ENCODE measurements around the gene TUBB4B.

TUBB4B gene

GRCh38 chr9:137221095-137221505 lies 20.0 kb upstream of the TUBB4B start:
- Histone ChIP-seq H3K4me3 (ENCODE audit: low read length in 2 of 2) (peak overlapping the region in 1 of 2 donors; percentile 57), H3K4me1 (ENCODE audit: control insufficient read depth, insufficient read depth, low read length) (peaks cover 20% of the 10 kb centered on the region), H3K27ac (ENCODE audit: low read length) (no peak overlapping the region), H3K27me3 (ENCODE audit: control insufficient read depth in 1 of 2, insufficient read depth in 2 of 2, low read length in 2 of 2) (no peaks in the 10 kb centered on the region), H3K36me3 (ENCODE audit: control insufficient read depth in 2 of 2, insufficient read depth in 2 of 2, low read length in 2 of 2) (no peaks in the 10 kb centered on the region), H3K9me3 (ENCODE audit: control insufficient read depth in 2 of 2, low read length in 2 of 2) (no peaks in the 10 kb centered on the region), H3K9ac (ENCODE audit: low read length in 2 of 2) (no peak overlapping the region)

- Histone ChIP-seq H3K27ac (ENCODE audit: low read length) (no peak overlapping the region), H3K4me1 (ENCODE audit: control insufficient read depth, insufficient read depth, low read length) (peaks cover 20% of the 10 kb centered on the region), H3K27me3 (ENCODE audit: control insufficient read depth in 1 of 2, insufficient read depth in 2 of 2, low read length in 2 of 2) (no peaks in the 10 kb centered on the region), H3K9ac (ENCODE audit: low read length in 2 of 2) (no peak overlapping the region), H3K36me3 (ENCODE audit: control insufficient read depth in 2 of 2, insufficient read depth in 2 of 2, low read length in 2 of 2) (no peaks in the 10 kb centered on the region), H3K9me3 (ENCODE audit: control insufficient read depth in 2 of 2, low read length in 2 of 2) (no peaks in the 10 kb centered on the region), H3K4me3 (ENCODE audit: low read length in 2 of 2) (peak overlapping the region in 1 of 2 donors; percentile 57)
Measured at GRCh38 chr9:137221506-137222111, 19.5 kb upstream of the TUBB4B start.

- Histone ChIP-seq H3K9me3 (ENCODE audit: control insufficient read depth in 2 of 2, low read length in 2 of 2) (no peaks in the 10 kb centered on the region), H3K4me3 (ENCODE audit: low read length in 2 of 2) (peak within 1 kb of the TSS; percentile 76 to 78), H3K4me1 (ENCODE audit: control insufficient read depth, insufficient read depth, low read length) (peaks cover 21% of the 10 kb centered on the region), H3K9ac (ENCODE audit: low read length in 2 of 2) (peak within 1 kb of the TSS; percentile 72 to 81), H3K36me3 (ENCODE audit: control insufficient read depth in 2 of 2, insufficient read depth in 2 of 2, low read length in 2 of 2) (no peaks in the 10 kb centered on the region), H3K27me3 (ENCODE audit: control insufficient read depth in 1 of 2, insufficient read depth in 2 of 2, low read length in 2 of 2) (peaks cover 3 to 5% of the 10 kb centered on the region in 2 donors), H3K27ac (ENCODE audit: low read length) (peak within 1 kb of the TSS; percentile 80)
Measured at GRCh38 chr9:137222190-137223077, 18.7 kb upstream of the TUBB4B start, which contains the start of gene RNF208. TSS of gene RNF208 (minus strand) at chr9:137222240. CDS start at chr9:137221212, 1,028 bp downstream.

GRCh38 chr9:137223078-137223970 lies 17.8 kb upstream of the TUBB4B start:
- peak overlapping the region; percentile 86 to 93 for H3K9ac ChIP-seq (ENCODE audit: low read length in 2 of 2)
- H3K27me3 ChIP-seq (ENCODE audit: control insufficient read depth in 1 of 2, insufficient read depth in 2 of 2, low read length in 2 of 2) = peaks cover 5 to 7% of the 10 kb centered on the region in 2 donors
- no peaks in the 10 kb centered on the region for H3K9me3 ChIP-seq (ENCODE audit: control insufficient read depth in 2 of 2, low read length in 2 of 2)
- H3K27ac ChIP-seq (ENCODE audit: low read length) = peak overlapping the region; percentile 85
- H3K4me1 ChIP-seq (ENCODE audit: control insufficient read depth, insufficient read depth, low read length) = peaks cover 23% of the 10 kb centered on the region
- H3K36me3 ChIP-seq (ENCODE audit: control insufficient read depth in 2 of 2, insufficient read depth in 2 of 2, low read length in 2 of 2) = no peaks in the 10 kb centered on the region
- H3K4me3 ChIP-seq (ENCODE audit: low read length in 2 of 2) = peak overlapping the region; percentile 83 to 88

- Histone ChIP-seq H3K4me1 (ENCODE audit: control insufficient read depth, insufficient read depth, low read length) (peaks cover 23% of the 10 kb centered on the region), H3K9ac (ENCODE audit: low read length in 2 of 2) (peak within 1 kb of the TSS; percentile 86 to 93), H3K4me3 (ENCODE audit: low read length in 2 of 2) (peak within 1 kb of the TSS; percentile 83 to 88), H3K9me3 (ENCODE audit: control insufficient read depth in 2 of 2, low read length in 2 of 2) (no peaks in the 10 kb centered on the region), H3K36me3 (ENCODE audit: control insufficient read depth in 2 of 2, insufficient read depth in 2 of 2, low read length in 2 of 2) (no peaks in the 10 kb centered on the region), H3K27me3 (ENCODE audit: control insufficient read depth in 1 of 2, insufficient read depth in 2 of 2, low read length in 2 of 2) (peaks cover 20 to 23% of the 10 kb centered on the region in 2 donors), H3K27ac (ENCODE audit: low read length) (peak within 1 kb of the TSS; percentile 85)
Measured at GRCh38 chr9:137224830-137225694, 16.0 kb upstream of the TUBB4B start, which contains the start of gene CYSRT1. TSS of gene CYSRT1 (plus strand) at chr9:137225174. CDS start at chr9:137225622, 448 bp downstream.

- no peak overlapping the region for H3K27ac ChIP-seq (ENCODE audit: low read length)
- H3K9me3 ChIP-seq (ENCODE audit: control insufficient read depth in 2 of 2, low read length in 2 of 2) = no peaks in the 10 kb centered on the region
- H3K9ac ChIP-seq (ENCODE audit: low read length in 2 of 2) = no peak overlapping the region
- H3K4me3 ChIP-seq (ENCODE audit: low read length in 2 of 2) = no peak overlapping the region
- H3K36me3 ChIP-seq (ENCODE audit: control insufficient read depth in 2 of 2, insufficient read depth in 2 of 2, low read length in 2 of 2) = no peaks in the 10 kb centered on the region
- peaks cover 22 to 30% of the 10 kb centered on the region in 2 donors for H3K27me3 ChIP-seq (ENCODE audit: control insufficient read depth in 1 of 2, insufficient read depth in 2 of 2, low read length in 2 of 2)
- H3K4me1 ChIP-seq (ENCODE audit: control insufficient read depth, insufficient read depth, low read length) = peaks cover 23% of the 10 kb centered on the region
Measured at GRCh38 chr9:137225699-137226331, 15.3 kb upstream of the TUBB4B start.

GRCh38 chr9:137226338-137227053 lies 14.6 kb upstream of the TUBB4B start:
- Histone ChIP-seq H3K4me3 (ENCODE audit: low read length in 2 of 2) (no peak overlapping the region), H3K9ac (ENCODE audit: low read length in 2 of 2) (no peak overlapping the region), H3K9me3 (ENCODE audit: control insufficient read depth in 2 of 2, low read length in 2 of 2) (no peaks in the 10 kb centered on the region), H3K27me3 (ENCODE audit: control insufficient read depth in 1 of 2, insufficient read depth in 2 of 2, low read length in 2 of 2) (peaks cover 27 to 37% of the 10 kb centered on the region in 2 donors), H3K4me1 (ENCODE audit: control insufficient read depth, insufficient read depth, low read length) (peaks cover 22% of the 10 kb centered on the region), H3K36me3 (ENCODE audit: control insufficient read depth in 2 of 2, insufficient read depth in 2 of 2, low read length in 2 of 2) (no peaks in the 10 kb centered on the region), H3K27ac (ENCODE audit: low read length) (no peak overlapping the region)

GRCh38 chr9:137227054-137227852 lies 13.8 kb upstream of the TUBB4B start, which contains the start of gene RNF224:
TSS of gene RNF224 (plus strand) at chr9:137227502. CDS start at chr9:137228336, 834 bp downstream.
- H3K9me3 ChIP-seq (ENCODE audit: control insufficient read depth in 2 of 2, low read length in 2 of 2) = no peaks in the 10 kb centered on the region
- peaks cover 34 to 44% of the 10 kb centered on the region in 2 donors for H3K27me3 ChIP-seq (ENCODE audit: control insufficient read depth in 1 of 2, insufficient read depth in 2 of 2, low read length in 2 of 2)
- H3K36me3 ChIP-seq (ENCODE audit: control insufficient read depth in 2 of 2, insufficient read depth in 2 of 2, low read length in 2 of 2) = no peaks in the 10 kb centered on the region
- no peak within 1 kb of the TSS for H3K9ac ChIP-seq (ENCODE audit: low read length in 2 of 2)
- peaks cover 19% of the 10 kb centered on the region for H3K4me1 ChIP-seq (ENCODE audit: control insufficient read depth, insufficient read depth, low read length)
- H3K27ac ChIP-seq (ENCODE audit: low read length) = no peak within 1 kb of the TSS
- no peak within 1 kb of the TSS for H3K4me3 ChIP-seq (ENCODE audit: low read length in 2 of 2)

Data from stomach smooth muscle (tissue), 2 donors.